SJCRH30 (cell line): ENCODE results near the gene MCU. TPM values are rescaled to one million over a fixed set of nuclear protein-coding genes. Genes with fewer than 3 reads are reported as not detected.
"Not testable (repeated sequence)": the region's sequence is repeated elsewhere in the genome, so short reads cannot be mapped to it uniquely, and the experiment has no call there.

ENCODE experiments used
- DNase-seq, 2 experiments: peaks; one replicate each; pipeline ENCODE4 v3.0.0-alpha.2; 2015 to 2020
- H3K27ac ChIP-seq: fragments of 250-450 bp; sonication (Bioruptor Pico); 2 replicates; pipeline ENCODE4 v1.5.1; 2020; ENCODE audit warnings: mild to moderate bottlenecking, moderate library complexity
- H3K27me3 ChIP-seq: fragments of 250-450 bp; sonication (Bioruptor Pico); 2 replicates; pipeline ENCODE4 v1.5.1; 2020; ENCODE audit warnings: mild to moderate bottlenecking, moderate library complexity
- H3K36me3 ChIP-seq: fragments of 250-450 bp; sonication (Bioruptor Pico); 2 replicates; pipeline ENCODE4 v1.5.1; 2020; ENCODE audit warnings: mild to moderate bottlenecking, moderate library complexity
- H3K4me1 ChIP-seq: fragments of 250-450 bp; sonication (Bioruptor Pico); 2 replicates; pipeline ENCODE4 v1.5.1; 2020; ENCODE audit warnings: mild to moderate bottlenecking, moderate library complexity
- H3K4me3 ChIP-seq: fragments of 250-450 bp; sonication (Bioruptor Pico); 2 replicates; pipeline ENCODE4 v1.5.1; 2020; ENCODE audit warnings: mild to moderate bottlenecking, moderate library complexity
- H3K9me3 ChIP-seq: fragments of 250-450 bp; sonication (Bioruptor Pico); replicated peaks from 2 replicates; pipeline ENCODE4 v1.5.1; 2020; ENCODE audit warnings: mild to moderate bottlenecking, moderate library complexity
- total RNA-seq: library from RNA; depleted of rRNA; stranded (reverse); fragments of >200 nt; shearing (Covaris generic); gene quantifications from 2 replicates; pipeline ENCODE4 v1.2.3, GENCODE V29; 2014

Gene MCU
- total RNA-seq, 1 experiment from 2014 or later = 53.7 TPM

- Histone ChIP-seq H3K9me3 (no peaks in the 10 kb centered on the region), H3K27ac (no peak overlapping the region), H3K27me3 (no peaks in the 10 kb centered on the region), H3K36me3 (no peaks in the 10 kb centered on the region; the same call in 1 of the 2 replicates), H3K4me3 (no peak overlapping the region), H3K4me1 (no peaks in the 10 kb centered on the region)
- DNase-seq = no peak
These were observed 61.9 kb downstream of the MCU start for GRCh38 chr10:72753760-72754231.

GRCh38 chr10:72754275-72755032, 62.5 kb downstream of the MCU start:
- Histone ChIP-seq H3K27me3 (no peaks in the 10 kb centered on the region), H3K4me3 (no peak overlapping the region), H3K9me3 (no peaks in the 10 kb centered on the region), H3K27ac (no peak overlapping the region), H3K36me3 (no peaks in the 10 kb centered on the region), H3K4me1 (no peaks in the 10 kb centered on the region)
- DNase-seq = no peak

DNA sequence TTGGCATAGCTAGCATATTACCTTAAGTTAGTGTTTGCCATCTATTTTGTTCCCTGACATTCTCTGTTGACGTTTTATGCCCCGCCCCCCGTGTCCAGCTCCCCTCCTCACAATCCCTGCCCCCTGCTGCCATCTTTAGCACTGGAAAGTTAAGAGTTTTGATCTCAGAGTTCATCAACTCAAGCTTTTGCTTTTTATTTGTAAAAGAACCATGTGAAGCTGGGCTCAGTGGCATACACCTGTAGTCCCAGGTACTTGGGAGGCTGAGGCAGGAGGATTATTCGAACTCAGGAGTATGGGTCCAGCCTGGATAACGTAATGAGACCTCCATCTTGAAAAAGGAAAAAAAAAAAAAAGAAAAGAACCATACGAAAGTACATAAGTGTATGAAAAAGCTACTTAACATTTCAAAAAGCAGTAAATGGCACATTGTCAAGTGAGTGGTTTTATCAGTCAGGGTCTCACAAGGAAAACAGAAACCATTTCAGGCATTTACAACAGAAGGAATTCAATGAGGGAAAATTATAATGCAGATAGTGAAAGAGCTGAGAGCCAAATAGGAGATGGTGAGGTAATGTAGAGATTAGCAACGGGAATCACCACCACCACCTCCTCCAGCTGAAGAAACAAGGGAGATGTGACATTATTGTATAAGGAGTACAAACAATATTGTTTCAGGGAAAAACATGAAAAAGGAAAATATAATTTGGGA, 64.9 kb downstream of the MCU start:
- Histone ChIP-seq H3K27me3 (no peaks in the 10 kb centered on the region), H3K9me3 (no peaks in the 10 kb centered on the region), H3K4me1 (no peaks in the 10 kb centered on the region), H3K4me3 (no peak overlapping the region), H3K27ac (no peak overlapping the region), H3K36me3 (no peaks in the 10 kb centered on the region)
- no peak for DNase-seq

- no peaks in the 10 kb centered on the region for H3K27me3 ChIP-seq
- DNase-seq = no peak
- no peak overlapping the region for H3K27ac ChIP-seq
- no peak overlapping the region for H3K4me3 ChIP-seq
- H3K9me3 ChIP-seq = no peaks in the 10 kb centered on the region
- H3K4me1 ChIP-seq = no peaks in the 10 kb centered on the region
- no peaks in the 10 kb centered on the region for H3K36me3 ChIP-seq
These were observed 65.8 kb downstream of the MCU start for GRCh38 chr10:72757732-72758131.

DNA sequence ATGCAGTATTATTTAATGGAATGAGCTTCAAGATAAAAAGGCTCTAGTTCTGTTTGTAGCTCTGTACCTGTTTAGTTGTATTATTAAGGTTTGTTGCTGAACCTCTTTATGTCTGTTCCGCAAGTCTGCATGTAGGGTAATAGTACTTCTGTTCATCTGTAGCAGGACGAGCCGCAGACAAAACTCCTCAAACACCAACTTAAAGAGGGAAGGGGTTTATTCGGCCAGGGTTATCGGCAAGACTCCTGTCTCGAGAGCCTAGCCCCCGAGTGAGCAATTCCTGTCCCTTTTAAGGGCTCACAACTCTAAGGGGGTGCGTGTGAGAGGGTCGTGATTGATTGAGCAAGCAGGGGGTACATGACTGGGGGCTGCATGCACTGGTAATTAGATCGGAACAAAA, 67.0 kb downstream of the MCU start:
- H3K36me3 ChIP-seq = not testable (repeated sequence)

DNA sequence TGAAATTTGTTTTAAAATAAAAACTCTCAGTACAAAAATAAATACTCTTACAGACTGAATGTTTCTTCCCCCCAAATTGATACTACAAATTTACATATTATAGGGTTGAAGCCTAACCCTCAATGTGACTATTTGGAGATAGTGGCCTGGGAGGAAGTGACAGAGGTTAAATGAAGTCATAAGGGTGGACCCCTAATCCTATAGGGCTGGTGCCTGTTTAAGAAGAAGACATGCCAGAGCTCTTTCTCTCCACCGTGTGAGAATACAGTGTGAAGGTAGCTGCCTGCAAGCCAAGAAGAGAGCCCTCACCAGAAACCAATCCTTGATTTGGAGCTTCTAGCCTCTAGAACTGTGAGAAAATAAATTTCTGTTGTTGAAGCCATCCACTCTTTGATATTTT, 67.6 kb downstream of the MCU start:
- Histone ChIP-seq H3K4me1 (0 out of 2 replicates have a peak, but pooled peaks cover 3% of the 10 kb centered on the region), H3K36me3 (no peaks in the 10 kb centered on the region), H3K27ac (no peak overlapping the region), H3K27me3 (no peaks in the 10 kb centered on the region), H3K9me3 (no peaks in the 10 kb centered on the region), H3K4me3 (no peak overlapping the region)
- DNase-seq = no peak

More for the DNA sequence above, 67.0 kb downstream of the MCU start:
- not testable (repeated sequence) for H3K4me3 ChIP-seq, DNase-seq, H3K27ac ChIP-seq, H3K4me1 ChIP-seq, H3K27me3 ChIP-seq, H3K9me3 ChIP-seq

- H3K9me3 ChIP-seq = no peaks in the 10 kb centered on the region
- DNase-seq = no peak
- H3K4me3 ChIP-seq = no peak overlapping the region
- H3K4me1 ChIP-seq = 0 out of 2 replicates have a peak, but pooled peaks cover 3% of the 10 kb centered on the region
- peaks cover 8% of the 10 kb centered on the region for H3K36me3 ChIP-seq
- no peaks in the 10 kb centered on the region for H3K27me3 ChIP-seq
- H3K27ac ChIP-seq = no peak overlapping the region
These were observed 69.6 kb downstream of the MCU start for GRCh38 chr10:72761498-72761897.

- Histone ChIP-seq H3K36me3 (peaks cover 9% of the 10 kb centered on the region), H3K4me1 (0 out of 2 replicates have a peak, but pooled peaks cover 3% of the 10 kb centered on the region), H3K27me3 (no peaks in the 10 kb centered on the region), H3K9me3 (peaks cover under 1% of the 10 kb centered on the region; the same call in 1 of the 2 replicates), H3K27ac (no peak overlapping the region), H3K4me3 (no peak overlapping the region)
- no peak for DNase-seq
These were observed 70.1 kb downstream of the MCU start for GRCh38 chr10:72762042-72762441.

DNA sequence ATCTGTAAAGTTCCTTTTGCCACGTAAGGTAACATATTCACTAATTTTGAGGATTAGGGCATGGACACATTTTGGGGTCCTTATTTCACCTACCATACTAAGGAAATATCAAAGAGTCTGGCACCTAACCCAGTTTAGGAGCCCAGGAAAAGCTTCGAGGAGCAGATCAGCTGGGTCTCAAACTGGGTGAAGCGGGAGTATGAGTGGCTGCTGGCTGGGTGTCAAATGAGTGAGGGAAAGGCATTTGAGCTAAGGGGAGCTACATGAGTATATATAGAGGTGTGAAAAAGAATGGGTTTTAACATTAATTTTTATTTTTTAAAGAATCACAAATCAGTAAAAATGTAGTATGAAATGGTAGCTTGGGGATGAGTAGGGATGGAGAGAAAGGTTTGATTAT, 71.3 kb downstream of the MCU start:
- Histone ChIP-seq H3K27me3 (no peaks in the 10 kb centered on the region), H3K4me3 (no peak overlapping the region), H3K27ac (no peak overlapping the region), H3K36me3 (peaks cover 11% of the 10 kb centered on the region), H3K4me1 (0 out of 2 replicates have a peak, but pooled peaks cover 3% of the 10 kb centered on the region), H3K9me3 (peaks cover 3% of the 10 kb centered on the region; the same call in 1 of the 2 replicates)
- DNase-seq = no peak

GRCh38 chr10:72764151-72764550, 72.2 kb downstream of the MCU start:
- Histone ChIP-seq H3K9me3 (peaks cover 3% of the 10 kb centered on the region; the same call in 1 of the 2 replicates), H3K36me3 (peaks cover 17% of the 10 kb centered on the region), H3K4me3 (no peak overlapping the region), H3K27ac (no peak overlapping the region), H3K27me3 (no peaks in the 10 kb centered on the region), H3K4me1 (0 out of 2 replicates have a peak, but pooled peaks cover 3% of the 10 kb centered on the region)
- DNase-seq = peak in 1 of 2 experiments; percentile 11

- H3K27me3 ChIP-seq = no peaks in the 10 kb centered on the region
- DNase-seq = no peak
- H3K9me3 ChIP-seq = peaks cover 3% of the 10 kb centered on the region; the same call in 1 of the 2 replicates
- H3K4me3 ChIP-seq = no peak overlapping the region
- no peak overlapping the region for H3K27ac ChIP-seq
- H3K4me1 ChIP-seq = 0 out of 2 replicates have a peak, but pooled peaks cover 3% of the 10 kb centered on the region
- H3K36me3 ChIP-seq = peaks cover 17% of the 10 kb centered on the region
These were observed 73.3 kb downstream of the MCU start for GRCh38 chr10:72765051-72765745.

DNA sequence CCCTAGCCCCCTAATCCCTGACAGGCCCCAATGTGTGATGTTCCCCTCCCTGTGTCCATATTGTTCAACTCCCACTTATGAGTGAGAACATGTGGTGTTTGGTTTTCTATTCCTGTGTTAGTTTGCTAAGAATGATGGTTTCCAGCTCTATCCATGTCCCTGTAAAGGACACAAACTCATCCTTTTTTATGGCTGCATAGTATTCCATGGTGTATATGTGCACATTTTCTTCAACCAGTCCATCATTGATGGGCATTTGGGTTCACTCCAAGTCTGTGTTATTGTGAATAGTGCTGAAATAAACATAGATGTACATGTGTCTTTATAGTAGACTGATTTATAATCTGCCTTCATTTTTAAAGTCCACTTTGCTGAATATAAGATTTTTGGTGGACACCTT, 79.3 kb downstream of the MCU start:
- Histone ChIP-seq H3K9me3 (peaks cover 10% of the 10 kb centered on the region), H3K36me3 (peaks cover 12% of the 10 kb centered on the region)
- not testable (repeated sequence) for DNase-seq, H3K4me1 ChIP-seq, H3K4me3 ChIP-seq, H3K27me3 ChIP-seq, H3K27ac ChIP-seq

DNA sequence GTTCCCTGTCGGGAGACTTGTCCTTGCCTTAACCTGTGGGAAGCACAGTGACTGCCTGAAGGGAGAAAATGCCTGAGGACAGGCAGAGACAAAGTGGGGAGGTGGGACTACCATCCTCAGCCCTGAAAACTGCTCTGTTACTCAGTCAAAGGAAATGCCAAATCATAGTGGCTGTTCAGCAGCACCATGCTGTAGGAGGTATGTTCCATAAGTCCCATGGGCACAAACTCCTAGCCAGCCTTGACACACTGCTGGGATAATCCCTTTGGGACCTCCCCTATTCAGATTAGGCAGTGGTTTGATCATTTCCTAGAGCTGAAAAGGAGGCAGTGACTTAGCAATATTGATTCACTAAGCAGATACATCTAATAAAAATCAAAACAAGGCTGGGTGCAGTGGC, 80.1 kb downstream of the MCU start:
- peaks cover 10% of the 10 kb centered on the region; the same call in 1 of the 2 replicates for H3K9me3 ChIP-seq
- no peak for DNase-seq
- no peak overlapping the region for H3K27ac ChIP-seq
- H3K4me3 ChIP-seq = no peak overlapping the region
- no peaks in the 10 kb centered on the region for H3K4me1 ChIP-seq
- 0 out of 2 replicates have a peak, but pooled peaks cover 8% of the 10 kb centered on the region for H3K36me3 ChIP-seq
- no peaks in the 10 kb centered on the region for H3K27me3 ChIP-seq

DNA sequence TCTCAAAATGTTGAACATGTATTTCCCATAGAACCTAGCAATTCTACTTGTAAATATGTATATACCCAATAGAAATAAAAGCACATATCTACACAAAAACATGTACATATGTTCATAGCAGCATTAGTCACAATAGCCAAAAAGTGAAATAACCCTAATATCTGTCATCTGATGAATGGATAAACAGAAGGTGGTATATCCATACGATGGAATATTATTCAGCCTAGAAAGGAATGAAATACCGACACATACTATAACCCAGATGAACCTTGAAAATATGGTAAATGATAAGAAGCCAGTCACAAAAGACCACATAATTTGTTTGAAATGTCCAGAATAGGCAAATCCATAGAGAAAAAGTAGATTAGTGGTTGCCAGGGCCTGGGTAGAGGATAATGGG, 87.9 kb downstream of the MCU start:
- no peak for DNase-seq

More for the DNA sequence above, 87.9 kb downstream of the MCU start:
- no peaks in the 10 kb centered on the region for H3K36me3 ChIP-seq
- H3K4me1 ChIP-seq = peaks cover 14% of the 10 kb centered on the region; the same call in 1 of the 2 replicates
- H3K27ac ChIP-seq = no peak overlapping the region
- no peaks in the 10 kb centered on the region for H3K27me3 ChIP-seq
- no peaks in the 10 kb centered on the region for H3K9me3 ChIP-seq
- H3K4me3 ChIP-seq = no peak overlapping the region
